AG04450 (cell line): ENCODE measurements around the gene PODN. TPM values are rescaled to one million over a fixed set of nuclear protein-coding genes. Genes with fewer than 3 reads are reported as not detected.

ENCODE experiments used
- CTCF ChIA-PET: fragments of 300-600, 350-600 bp; formaldehyde crosslinking; extraction: SDS; loops from one replicate; lab custom pipeline; 2022; ENCODE audit warnings: antibody characterized with exemption, inconsistent platforms; lab: Charles Lee
- POLR2A ChIA-PET: fragments of 350-600 bp; formaldehyde crosslinking; extraction: SDS; loops from one replicate; lab custom pipeline; 2021; ENCODE audit warnings: antibody characterized with exemption, inconsistent platforms; lab: Yijun Ruan, JAX
- DNase-seq: peaks from one replicate; pipeline ENCODE4 v3.0.0-alpha.2; 2011; ENCODE audit warnings: low read depth, low spot score
- H3K27ac ChIP-seq: one replicate; pipeline ENCODE4 v1.5.1; 2012; ENCODE audit warnings: low read depth, low read length, control low read depth
- H3K27me3 ChIP-seq: one replicate; pipeline ENCODE4 v1.6.0; 2012; ENCODE audit warnings: low read length; ENCODE audit not compliant: control insufficient read depth, insufficient read depth
- H3K4me3 ChIP-seq: 2 replicates; pipeline ENCODE4 v1.5.1; 2011; ENCODE audit warnings: mild to moderate bottlenecking, low read depth, low read length, control low read depth
- H3K9me3 ChIP-seq: 2 replicates; pipeline ENCODE4 v1.5.1; 2012; ENCODE audit warnings: low read length; ENCODE audit not compliant: control insufficient read depth, insufficient read depth
- CTCF ChIP-seq: IDR thresholded peaks from 2 replicates; pipeline ENCODE4 v1.5.1; 2011; ENCODE audit warnings: low read depth, low read length, control low read depth, inconsistent platforms
- polyA plus RNA-seq: library from polyadenylated mRNA; depleted of rRNA; stranded (reverse); fragments of >200 nt; gene quantifications from 2 replicates; pipeline ENCODE4 v1.2.3, GENCODE V29; 2011

Gene PODN
- polyA plus RNA-seq, 1 experiment, result 11.8 TPM

GRCh38 chr1:53060579-53060978 lies 1.4 kb upstream of the PODN start:
- TF ChIP-seq CTCF, result no peak
- POLR2A ChIA-PET, result interaction anchor here (1.0 to 2.0 kb wide), 2 partner anchors 12 to 17 kb away, joined by 4 to 5 read pairs; no protein-coding TSS in a partner anchor
- no peak overlapping the region for H3K4me3 ChIP-seq

GRCh38 chr1:53061123-53061858 lies 722 bp upstream of the PODN start:
- CTCF ChIA-PET, result no interaction called here
- TF ChIP-seq CTCF, result no peak

More at GRCh38 chr1:53060579-53060978, 1.4 kb upstream of the PODN start:
- Histone ChIP-seq H3K27me3 (peaks cover 4% of the 10 kb centered on the region), H3K27ac (no peak overlapping the region), H3K9me3 (peaks cover 4% of the 10 kb centered on the region; the same call in 1 of the 2 replicates)
- CTCF ChIA-PET, result no interaction called here
- peak; percentile 26 for DNase-seq

GRCh38 chr1:53062708-53063591 lies 937 bp downstream of the PODN start:
- Histone ChIP-seq H3K27me3 (peaks cover 4% of the 10 kb centered on the region), H3K9me3 (peaks cover 4% of the 10 kb centered on the region; the same call in 1 of the 2 replicates), H3K27ac (no peak overlapping the region), H3K4me3 (peak overlapping the region; percentile 74)
- CTCF ChIA-PET, result interaction anchor here (0.6 kb wide), 1 partner anchor 202 kb away, joined by 6 read pairs; no protein-coding TSS in a partner anchor
- POLR2A ChIA-PET, result interaction anchor here (0.7 to 1.1 kb wide), 3 partner anchors 20 to 142 kb away, joined by 3 to 4 read pairs (median 3); partner anchors contain the start of gene ECHDC2
- no peak; the same call in 1 of the 2 replicates for TF ChIP-seq CTCF
- DNase-seq, result no peak

More at GRCh38 chr1:53061123-53061858, 722 bp upstream of the PODN start:
- peaks cover 4% of the 10 kb centered on the region; the same call in 1 of the 2 replicates for H3K9me3 ChIP-seq
- POLR2A ChIA-PET, result interaction anchor here (1.0 to 2.0 kb wide), 3 partner anchors 13 to 18 kb away, joined by 4 to 5 read pairs (median 4); no protein-coding TSS in a partner anchor
- H3K4me3 ChIP-seq, result peak overlapping the region; percentile 74
- H3K27ac ChIP-seq, result no peak overlapping the region
- no peak for DNase-seq
- peaks cover 4% of the 10 kb centered on the region for H3K27me3 ChIP-seq

- no peak overlapping the region for H3K27ac ChIP-seq
- peaks cover 4% of the 10 kb centered on the region; the same call in 1 of the 2 replicates for H3K9me3 ChIP-seq
- ChIA-PET CTCF (no interaction called here), POLR2A (no interaction called here)
- TF ChIP-seq CTCF, result no peak
- H3K4me3 ChIP-seq, result no peak overlapping the region
- no peak for DNase-seq
- H3K27me3 ChIP-seq, result peaks cover 4% of the 10 kb centered on the region
These were observed 1.9 kb downstream of the PODN start for GRCh38 chr1:53063744-53064515.
